ENCODE results near the gene KCNH3. TPM values are rescaled to one million over a fixed set of nuclear protein-coding genes. Genes with fewer than 3 reads are reported as not detected.

KCNH3 gene
- total and polyA plus RNA-seq, 2 of the 8 experiments (the other 6 are each of a cell fraction or from before 2014, with no cell fraction given) = 0.24 to 0.50 TPM

GRCh38 chr12:49534731-49535278 is 4.0 kb upstream of the KCNH3 start:
- H3K27ac ChIP-seq (ENCODE audit: low read depth, low read length) = no peak overlapping the region
- no peak overlapping the region for H2AFZ ChIP-seq (ENCODE audit: low read length)
- no peak overlapping the region for H4K5ac ChIP-seq (ENCODE audit: insufficient read length, low read depth, low read length)
- H3K9ac ChIP-seq (replicated peaks in 1 of 4; ENCODE audit: extremely low read depth in 1 of 4, low read depth in 3 of 4, low read length in 3 of 4) = no peak overlapping the region
- no peak overlapping the region for H2BK20ac ChIP-seq (ENCODE audit: low read length)
- WGBS, 2 experiments (ENCODE audit: extremely low coverage in 1 of 2, insufficient coverage in 1 of 2, insufficient read length in 1 of 2, insufficient replicate concordance in 2 of 2, low coverage in 1 of 2, low lambda C conversion rate in 2 of 2, missing lambda C conversion rate in 1 of 2) = 67% methylated on average over 12 of the region's 13 CpGs; no CpG with 5 or more reads in 1 of the 2 experiments
- peaks cover 2 to 5% of the 10 kb centered on the region in 2 experiments for H4K20me1 ChIP-seq (replicated peaks in 1 of 2; ENCODE audit: control insufficient read depth in 1 of 2, insufficient read depth in 2 of 2, low read length in 2 of 2)
- H3K14ac ChIP-seq (ENCODE audit: insufficient read length) = no peak overlapping the region
- CTCF ChIA-PET (ENCODE audit: partially characterized antibody) = interaction anchor here (0.6 to 7.8 kb wide), 17 partner anchors 10 to 684 kb away, joined by 3 to 91 read pairs (median 4); partner anchors contain the start of genes DNAJC22 and SPATS2
- H2BK5ac ChIP-seq (ENCODE audit: low read depth, low read length) = no peak overlapping the region
- no peak overlapping the region; a peak in 1 of 4 replicates for H3K4me2 ChIP-seq (ENCODE audit: insufficient read depth in 1 of 2, low read depth in 2 of 2, low read length in 2 of 2)
- no peak overlapping the region for H2BK12ac ChIP-seq (ENCODE audit: low read depth, low read length)
- no peak overlapping the region for H3K56ac ChIP-seq (replicated peaks; ENCODE audit: insufficient read length, low read depth, low read length)
- peaks cover 38 to 47% (median 44%) of the 10 kb centered on the region in 4 experiments for H3K27me3 ChIP-seq (replicated peaks in 1 of 4; ENCODE audit: control insufficient read depth in 3 of 4, extremely low read depth in 1 of 4, insufficient read depth in 3 of 4, low read length in 3 of 4)
- H3K18ac ChIP-seq (ENCODE audit: extremely low read depth, low read length) = no peak overlapping the region
- no peak overlapping the region for H3K4me3 ChIP-seq (ENCODE audit: extremely low read depth in 1 of 4, insufficient read depth in 2 of 4, low read depth in 3 of 4, low read length in 4 of 4)
- DNase-seq (ENCODE audit: low read depth in 1 of 2, low spot score in 2 of 2) (no peak), FAIRE-seq (no peak)
- H3K23ac ChIP-seq (ENCODE audit: insufficient read length) = no peak overlapping the region
- peaks cover 0 to 12% (median 8%) of the 10 kb centered on the region in 4 experiments; a peak in 4 of 7 replicates for H3K4me1 ChIP-seq (replicated peaks in 1 of 4; ENCODE audit: control insufficient read depth in 3 of 4, insufficient read depth in 4 of 4, low read length in 3 of 4)
- peak overlapping the region; percentile 43; the same call in 1 of the 2 replicates for H4K8ac ChIP-seq (ENCODE audit: extremely low read depth, insufficient read depth, low read length)
- no peak overlapping the region for H3K4ac ChIP-seq (replicated peaks; ENCODE audit: insufficient read length, low read depth, low read length)
- H3K9me3 ChIP-seq (ENCODE audit: insufficient read depth in 2 of 2, low read depth in 1 of 2, low read length in 1 of 2) = no peaks in the 10 kb centered on the region
- no peaks in the 10 kb centered on the region for H3K79me2 ChIP-seq (ENCODE audit: control insufficient read depth in 1 of 2, insufficient read depth in 2 of 2, low read length in 2 of 2)
- no peaks in the 10 kb centered on the region for H3K79me1 ChIP-seq (ENCODE audit: low read depth, low read length)
- H2BK15ac ChIP-seq (ENCODE audit: low read length) = no peak overlapping the region
- no peak overlapping the region for H2BK120ac ChIP-seq (replicated peaks; ENCODE audit: low read depth, low read length)
- H4K91ac ChIP-seq (replicated peaks; ENCODE audit: insufficient read length, low read length) = no peak overlapping the region
- POLR2A ChIA-PET (ENCODE audit: partially characterized antibody) = interaction anchor here (0.6 kb wide), 1 partner anchor 168 kb away, joined by 3 read pairs; the partner anchor contains the start of gene SPATS2
- H2AK5ac ChIP-seq (ENCODE audit: low read depth, low read length) = no peak overlapping the region
- peaks cover 0 to 6% (median 0%) of the 10 kb centered on the region in 4 experiments; a peak in 1 of 8 replicates for H3K36me3 ChIP-seq (ENCODE audit: control insufficient read depth in 2 of 4, insufficient read depth in 4 of 4, low read length in 3 of 4)
- H3K23me2 ChIP-seq (ENCODE audit: low read depth, low read length) = peaks cover 9% of the 10 kb centered on the region; the same call in 1 of the 2 replicates
- TF ChIP-seq POU5F1 (IDR thresholded peaks at IDR 0.05; ENCODE audit: low read depth, low read length) = no peak
- no peak for TF ChIP-seq TAF1 (IDR thresholded peaks at IDR 0.05; ENCODE audit: low read depth, low read length)
- TF ChIP-seq BACH1 (IDR thresholded peaks at IDR 0.05; ENCODE audit: low read length) = no peak
- TF ChIP-seq SRF (IDR thresholded peaks at IDR 0.05; ENCODE audit: low read depth, low read length) = no peak
- no peak for TF ChIP-seq USF2 (IDR thresholded peaks at IDR 0.05; ENCODE audit: low read length)
- no peak for TF ChIP-seq ATF3 (IDR thresholded peaks at IDR 0.05; ENCODE audit: insufficient read depth, low read depth, low read length)
- no peak for TF ChIP-seq CTCF (IDR thresholded peaks at IDR 0.05; ENCODE audit: control extremely low read depth in 1 of 3, insufficient read depth in 1 of 3, low read depth in 1 of 3, low read length in 3 of 3)
- TF ChIP-seq FOSL1 (IDR thresholded peaks at IDR 0.05; ENCODE audit: insufficient read depth, low read depth, low read length) = no peak

Measured in H1 (cell line).